Natural killer cell (primary cell): ENCODE measurements around the gene ARPP21. TPM values are rescaled to one million over a fixed set of nuclear protein-coding genes. Genes with fewer than 3 reads are reported as not detected.

ENCODE experiments used
- ATAC-seq, 3 donors: fragments of 150-1000 bp in 2 of 3; fragments of 200-7000 bp in 1 of 3; cut with Tn5 transposase; 1 replicate in 1 of 3; 2 replicates in 2 of 3; pipeline ENCODE4 v1.10.0; 2021; ENCODE audit warnings: mild to moderate bottlenecking in 2 of 3, moderate library complexity in 2 of 3
- DNase-seq, 2 donors: peaks; one replicate each; pipeline versions ENCODE4 v3.0.0 to v3.0.0-alpha.2; 2013 to 2021; ENCODE audit warnings: mixed read lengths in 1 of 2
- H3K27ac ChIP-seq: one replicate; pipeline ENCODE4 v1.5.1; 2013; ENCODE audit warnings: mild to moderate bottlenecking, low read length
- H3K27me3 ChIP-seq: one replicate; pipeline ENCODE4 v1.6.1; 2013; ENCODE audit warnings: low read length; ENCODE audit not compliant: control insufficient read depth, insufficient read depth
- H3K36me3 ChIP-seq: one replicate; pipeline ENCODE4 v1.6.1; 2013; ENCODE audit warnings: low read length; ENCODE audit not compliant: control insufficient read depth, insufficient read depth
- H3K4me1 ChIP-seq: one replicate; pipeline ENCODE4 v1.6.1; 2013; ENCODE audit warnings: low read length; ENCODE audit not compliant: control insufficient read depth, insufficient read depth
- H3K4me3 ChIP-seq: one replicate; pipeline ENCODE4 v1.5.1; 2013; ENCODE audit warnings: low read length
- H3K9me3 ChIP-seq: one replicate; pipeline ENCODE4 v1.6.1; 2013; ENCODE audit warnings: low read length; ENCODE audit not compliant: control insufficient read depth, insufficient read depth
- H3K27ac Mint-ChIP-seq, 2 donors: one replicate each; pipeline ENCODE4 v1.8.0; 2022; ENCODE audit warnings: mild to moderate bottlenecking in 2 of 2, mixed read lengths in 2 of 2, moderate library complexity in 1 of 2
- H3K27me3 Mint-ChIP-seq, 2 donors: one replicate each; pipeline ENCODE4 v1.8.0; 2022; ENCODE audit warnings: low read depth in 2 of 2, mixed read lengths in 2 of 2
- H3K36me3 Mint-ChIP-seq: one replicate; pipeline ENCODE4 v1.8.0; 2022; ENCODE audit warnings: mixed read lengths
- H3K4me1 Mint-ChIP-seq, 2 donors: one replicate each; pipeline ENCODE4 v1.8.0; 2022; ENCODE audit warnings: mixed read lengths in 2 of 2
- H3K4me3 Mint-ChIP-seq: one replicate; pipeline ENCODE4 v1.8.0; 2022; ENCODE audit warnings: mild to moderate bottlenecking, moderate library complexity, mixed read lengths
- H3K9me3 Mint-ChIP-seq, 2 donors: one replicate each; pipeline ENCODE4 v1.8.0; 2022; ENCODE audit warnings: mixed read lengths in 2 of 2
- WGBS: methylation state at CpG from one replicate; pipeline ENCODE4 v1.1.7; 2013; ENCODE audit warnings: missing lambda C conversion rate; ENCODE audit not compliant: insufficient coverage; 5-methylcytosine and 5-hydroxymethylcytosine counted together
- intact Hi-C: fragments of 100-400 bp; cut with micrococcal nuclease; formaldehyde crosslinking; loops from one replicate; pipeline ENCODE4 v1.14.2; 2022
- total RNA-seq, 4 donors: library from RNA; stranded (reverse); fragments of 120-200 nt in 1 of 4; gene quantifications; one replicate each; pipeline versions ENCODE4 v1.2.3 to v1.2.4, GENCODE V29; 2013 to 2022
- TF ChIP-seq, protein P1 (sequence below): fragments of 200-600 bp; IDR thresholded peaks from one replicate; pipeline ENCODE4 v1.8.0; 2022; ENCODE audit warnings: antibody characterized with exemption

Gene ARPP21
- total RNA-seq, 3 donors from 2014 or later (not counting 1 experiment from before 2014, with no cell fraction given): not detected

DNA sequence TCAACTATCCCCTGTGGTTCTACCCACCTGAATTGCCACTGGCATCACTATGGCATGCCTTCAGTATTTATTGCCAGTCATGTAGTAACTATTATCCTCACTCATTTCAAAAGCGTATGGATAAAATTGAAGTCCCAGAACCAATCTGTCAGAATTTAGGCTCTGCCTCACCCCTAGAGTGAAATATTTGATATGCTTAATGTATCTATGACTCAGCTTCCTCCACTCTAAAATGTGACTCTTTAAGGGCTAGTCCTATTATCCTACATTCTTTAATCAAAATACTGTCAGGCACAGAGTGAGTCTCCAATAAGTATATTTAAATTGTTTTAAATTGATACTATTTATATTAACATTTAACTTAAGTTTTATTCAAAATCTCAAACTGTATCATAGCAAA, 27.6 kb downstream of the ARPP21 start:
- Mint-ChIP-seq H3K4me1 (no peaks in the 10 kb centered on the region), H3K4me3 (no peak overlapping the region), H3K27me3 (no peaks in the 10 kb centered on the region), H3K27ac (no peak overlapping the region), H3K9me3 (peaks cover 2 to 3% of the 10 kb centered on the region in 2 donors), H3K36me3 (no peaks in the 10 kb centered on the region)
- no CpG with 5 or more reads among the region's 1 CpG for WGBS
- Histone ChIP-seq H3K27me3 (no peaks in the 10 kb centered on the region), H3K9me3 (no peaks in the 10 kb centered on the region), H3K36me3 (no peaks in the 10 kb centered on the region), H3K27ac (no peak overlapping the region), H3K4me3 (no peak overlapping the region), H3K4me1 (no peaks in the 10 kb centered on the region)
- DNase-seq (no peak), ATAC-seq (no peak)
- intact Hi-C loops: no loop called here
- TF ChIP-seq, protein P1, sequence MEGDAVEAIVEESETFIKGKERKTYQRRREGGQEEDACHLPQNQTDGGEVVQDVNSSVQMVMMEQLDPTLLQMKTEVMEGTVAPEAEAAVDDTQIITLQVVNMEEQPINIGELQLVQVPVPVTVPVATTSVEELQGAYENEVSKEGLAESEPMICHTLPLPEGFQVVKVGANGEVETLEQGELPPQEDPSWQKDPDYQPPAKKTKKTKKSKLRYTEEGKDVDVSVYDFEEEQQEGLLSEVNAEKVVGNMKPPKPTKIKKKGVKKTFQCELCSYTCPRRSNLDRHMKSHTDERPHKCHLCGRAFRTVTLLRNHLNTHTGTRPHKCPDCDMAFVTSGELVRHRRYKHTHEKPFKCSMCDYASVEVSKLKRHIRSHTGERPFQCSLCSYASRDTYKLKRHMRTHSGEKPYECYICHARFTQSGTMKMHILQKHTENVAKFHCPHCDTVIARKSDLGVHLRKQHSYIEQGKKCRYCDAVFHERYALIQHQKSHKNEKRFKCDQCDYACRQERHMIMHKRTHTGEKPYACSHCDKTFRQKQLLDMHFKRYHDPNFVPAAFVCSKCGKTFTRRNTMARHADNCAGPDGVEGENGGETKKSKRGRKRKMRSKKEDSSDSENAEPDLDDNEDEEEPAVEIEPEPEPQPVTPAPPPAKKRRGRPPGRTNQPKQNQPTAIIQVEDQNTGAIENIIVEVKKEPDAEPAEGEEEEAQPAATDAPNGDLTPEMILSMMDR: no peak

DNA sequence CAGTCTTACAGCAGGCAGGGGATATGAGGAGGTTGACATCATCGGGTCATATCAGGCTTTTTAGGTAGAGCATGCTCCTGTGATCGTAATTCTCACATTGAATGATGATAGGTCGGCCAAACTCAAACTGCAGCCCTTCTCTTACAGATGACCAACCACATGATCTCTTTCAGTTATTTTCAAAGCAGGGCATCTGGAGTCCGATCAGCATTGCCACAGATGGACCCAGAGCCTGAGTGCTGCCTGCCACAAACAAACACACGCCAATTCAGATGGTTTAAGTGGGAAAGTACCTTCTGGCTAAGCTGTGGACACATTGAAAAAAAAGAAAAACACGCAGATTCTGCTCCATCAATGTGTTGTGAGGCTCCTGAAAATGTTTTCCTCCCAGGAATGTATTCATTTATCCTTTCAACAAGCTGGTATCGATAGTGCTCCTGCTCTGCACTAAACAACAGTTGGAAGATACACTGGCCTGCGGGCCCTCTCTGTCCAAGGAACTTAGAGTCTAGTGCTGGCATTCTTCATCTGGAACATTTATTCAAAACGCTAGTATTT, 31.2 kb downstream of the ARPP21 start:
- Histone ChIP-seq H3K4me1 (no peaks in the 10 kb centered on the region), H3K27me3 (no peaks in the 10 kb centered on the region), H3K27ac (no peak overlapping the region), H3K4me3 (no peak overlapping the region), H3K36me3 (no peaks in the 10 kb centered on the region), H3K9me3 (no peaks in the 10 kb centered on the region)
- Mint-ChIP-seq H3K36me3 (no peaks in the 10 kb centered on the region), H3K4me1 (no peaks in the 10 kb centered on the region), H3K27me3 (no peaks in the 10 kb centered on the region), H3K4me3 (no peak overlapping the region), H3K27ac (no peak overlapping the region), H3K9me3 (peaks cover 5 to 10% of the 10 kb centered on the region in 2 donors)
- TF ChIP-seq, protein P1: no peak
- intact Hi-C loops: no loop called here
- WGBS: 78% methylated on average over 9 of the region's 9 CpGs
- ATAC-seq (no peak), DNase-seq (no peak)

DNA sequence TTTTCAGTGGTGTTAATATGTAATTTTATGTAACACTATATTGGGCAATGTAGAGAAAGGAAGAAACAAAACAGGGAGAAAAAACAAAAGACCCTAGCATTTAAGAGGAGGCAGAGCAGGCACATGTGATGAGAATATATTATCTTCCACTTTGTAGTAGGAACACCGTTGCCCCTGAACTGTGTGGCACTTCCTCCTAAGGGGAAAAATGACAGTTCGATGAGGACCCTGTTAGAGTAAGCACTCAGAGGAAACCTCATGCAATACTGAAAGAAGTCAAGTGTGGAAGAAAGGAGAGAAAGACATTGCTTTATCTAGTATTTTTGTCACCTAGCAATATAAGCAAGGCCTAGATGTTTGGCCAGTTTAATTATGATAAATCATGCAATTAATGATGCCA, 32.2 kb downstream of the ARPP21 start:
- H3K36me3 Mint-ChIP-seq: no peaks in the 10 kb centered on the region
- ATAC-seq: no peak

More for the DNA sequence above, 32.2 kb downstream of the ARPP21 start:
- H3K4me3 ChIP-seq: no peak overlapping the region
- H3K27ac ChIP-seq: no peak overlapping the region
- H3K27me3 ChIP-seq: no peaks in the 10 kb centered on the region
- 25% methylated on average over 2 of the region's 2 CpGs for WGBS
- H3K27me3 Mint-ChIP-seq: no peaks in the 10 kb centered on the region
- DNase-seq: no peak
- H3K9me3 Mint-ChIP-seq: peaks cover 6 to 10% of the 10 kb centered on the region in 2 donors
- no peak overlapping the region for H3K4me3 Mint-ChIP-seq
- TF ChIP-seq, protein P1: no peak
- H3K9me3 ChIP-seq: no peaks in the 10 kb centered on the region
- no peak overlapping the region for H3K27ac Mint-ChIP-seq
- no peaks in the 10 kb centered on the region for H3K4me1 ChIP-seq
- H3K36me3 ChIP-seq: no peaks in the 10 kb centered on the region
- no peaks in the 10 kb centered on the region for H3K4me1 Mint-ChIP-seq
- intact Hi-C loops: no loop called here
